Uterus (tissue), 4 donors: ENCODE results near the gene SPON2. TPM values are rescaled to one million over a fixed set of nuclear protein-coding genes. Genes with fewer than 3 reads are reported as not detected.

Experiments used
- DNase-seq, 2 donors: peaks; one replicate each; pipeline ENCODE4 v3.0.0-alpha.2; 2019 to 2020
- H3K27ac ChIP-seq, 2 donors: fragments of 200-600 bp; sonication (generic); 1 replicate in 1 of 2; 2 replicates in 1 of 2; pipeline ENCODE4 v1.5.1; 2016 to 2018
- H3K27me3 ChIP-seq, 2 donors: fragments of 200-600 bp; sonication (generic); one replicate each; pipeline ENCODE4 v1.5.1; 2018 to 2019; ENCODE audit warnings: control low read depth in 1 of 2
- H3K36me3 ChIP-seq, 2 donors: fragments of 200-600 bp; sonication (generic); one replicate each; pipeline ENCODE4 v1.5.1; 2019; ENCODE audit warnings: control low read depth in 1 of 2
- H3K4me1 ChIP-seq, 2 donors: fragments of 200-600 bp; sonication (generic); one replicate each; pipeline ENCODE4 v1.5.1; 2018 to 2019; ENCODE audit warnings: control low read depth in 1 of 2
- H3K4me3 ChIP-seq, 2 donors: fragments of 200-600 bp; sonication (generic); 1 replicate in 1 of 2; 2 replicates in 1 of 2; pipeline ENCODE4 v1.5.1; 2018 to 2019; ENCODE audit warnings: mild to moderate bottlenecking in 1 of 2
- H3K9me3 ChIP-seq, 2 donors: fragments of 200-600 bp; sonication (generic); one replicate each; pipeline ENCODE4 v1.5.1; 2019; ENCODE audit warnings: control low read depth in 1 of 2
- POLR2A ChIP-seq, 2 donors: fragments of 450-650 bp; IDR thresholded peaks; one replicate each; pipeline ENCODE4 v1.6.1; 2016; ENCODE audit warnings: antibody characterized with exemption in 2 of 2, mild to moderate bottlenecking in 1 of 2, moderate library complexity in 1 of 2
- intact Hi-C: fragments of 100-400 bp; cut with DNase I; formaldehyde crosslinking; loops from one replicate; pipeline ENCODE4 v1.15.1; 2023; ENCODE audit warnings: low total_unique reads
- total RNA-seq, 4 donors: library from RNA; depleted of rRNA in 3 of 4; stranded (reverse); fragments of >200 nt in 3 of 4; gene quantifications; one replicate each; pipeline versions ENCODE4 v1.1.0 to v1.2.4, GENCODE V29; 2014 to 2023
- TF ChIP-seq, protein P1 (sequence below), 4 experiments: fragments of 200-600 bp in 2 of 4; fragments of 450-650 bp in 2 of 4; sonication (generic) in 2 of 4; IDR thresholded peaks; one replicate each; pipeline ENCODE4 v1.5.1; 2016 to 2019; ENCODE audit warnings: antibody characterized with exemption in 4 of 4, mild to moderate bottlenecking in 2 of 4, moderate library complexity in 1 of 4
- donor health status: DM: yes; HTN: yes; CAD: no.

SPON2 gene
- total RNA-seq, 4 donors from 2014 or later: 60.6 to 262 (median 115) TPM

DNA sequence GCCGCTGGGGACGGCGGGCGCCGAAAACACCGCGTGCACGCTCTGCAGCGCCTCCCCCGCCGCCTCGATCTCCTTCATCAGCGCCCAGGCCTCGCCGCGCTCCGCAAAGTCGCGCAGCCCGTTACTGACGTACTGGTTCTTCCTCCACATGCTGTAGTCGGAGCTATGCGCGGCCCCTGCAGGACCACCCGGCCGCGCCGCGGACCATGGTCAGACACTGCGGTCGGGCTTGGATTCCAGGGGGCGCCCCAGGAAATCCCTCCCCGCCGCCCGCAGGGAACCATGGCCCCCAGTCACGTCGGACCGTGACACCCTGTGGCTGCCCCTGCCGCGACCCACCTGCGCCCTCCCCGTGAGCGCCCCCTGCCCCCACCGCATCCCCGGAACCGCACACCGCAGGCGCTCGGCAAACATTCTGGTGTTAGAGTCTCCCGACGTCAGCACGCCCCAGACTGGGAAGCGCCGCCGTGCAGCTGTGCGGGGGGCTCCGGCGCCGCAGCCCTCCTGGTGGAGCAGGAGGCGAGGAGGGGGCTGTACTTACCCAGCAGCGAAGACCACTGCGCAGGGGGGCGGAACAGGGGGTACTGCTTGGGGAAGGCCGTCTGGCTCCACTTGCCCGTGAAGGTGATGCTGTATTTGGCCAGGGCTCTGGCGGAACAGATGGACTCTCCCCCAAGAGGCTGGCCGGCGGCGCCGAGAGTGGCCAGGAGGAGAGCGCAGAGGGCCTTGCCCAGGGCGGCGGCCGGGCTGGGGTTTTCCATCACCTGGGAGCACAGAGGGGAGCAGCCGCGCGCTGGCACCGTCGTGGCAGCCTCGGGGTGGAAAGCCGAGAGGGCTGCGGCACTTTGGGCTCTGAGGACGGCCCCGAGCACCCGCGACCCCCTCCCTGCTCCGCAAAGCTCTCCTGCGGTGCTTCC lies 814 bp downstream of the SPON2 start:
- Histone ChIP-seq H3K36me3 (no peaks in the 10 kb centered on the region), H3K4me3 (peak overlapping the region; percentile 44 to 51), H3K4me1 (peaks cover 7 to 19% of the 10 kb centered on the region in 2 donors), H3K27ac (peak overlapping the region; percentile 94 to 96), H3K27me3 (no peaks in the 10 kb centered on the region), H3K9me3 (no peaks in the 10 kb centered on the region)
- intact Hi-C loops: no loop called here
- DNase-seq: no peak
- TF ChIP-seq POLR2A (IDR thresholded peaks at IDR 0.05): no peak
- TF ChIP-seq, protein P1, sequence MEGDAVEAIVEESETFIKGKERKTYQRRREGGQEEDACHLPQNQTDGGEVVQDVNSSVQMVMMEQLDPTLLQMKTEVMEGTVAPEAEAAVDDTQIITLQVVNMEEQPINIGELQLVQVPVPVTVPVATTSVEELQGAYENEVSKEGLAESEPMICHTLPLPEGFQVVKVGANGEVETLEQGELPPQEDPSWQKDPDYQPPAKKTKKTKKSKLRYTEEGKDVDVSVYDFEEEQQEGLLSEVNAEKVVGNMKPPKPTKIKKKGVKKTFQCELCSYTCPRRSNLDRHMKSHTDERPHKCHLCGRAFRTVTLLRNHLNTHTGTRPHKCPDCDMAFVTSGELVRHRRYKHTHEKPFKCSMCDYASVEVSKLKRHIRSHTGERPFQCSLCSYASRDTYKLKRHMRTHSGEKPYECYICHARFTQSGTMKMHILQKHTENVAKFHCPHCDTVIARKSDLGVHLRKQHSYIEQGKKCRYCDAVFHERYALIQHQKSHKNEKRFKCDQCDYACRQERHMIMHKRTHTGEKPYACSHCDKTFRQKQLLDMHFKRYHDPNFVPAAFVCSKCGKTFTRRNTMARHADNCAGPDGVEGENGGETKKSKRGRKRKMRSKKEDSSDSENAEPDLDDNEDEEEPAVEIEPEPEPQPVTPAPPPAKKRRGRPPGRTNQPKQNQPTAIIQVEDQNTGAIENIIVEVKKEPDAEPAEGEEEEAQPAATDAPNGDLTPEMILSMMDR (IDR thresholded peaks at IDR 0.05): peak in 1 of 4 experiments; percentile 2

- no peaks in the 10 kb centered on the region for H3K27me3 ChIP-seq
- H3K4me1 ChIP-seq: peaks cover 7 to 19% of the 10 kb centered on the region in 2 donors
- no peaks in the 10 kb centered on the region for H3K9me3 ChIP-seq
- intact Hi-C loops: no loop called here
- no peaks in the 10 kb centered on the region for H3K36me3 ChIP-seq
- peak overlapping the region; percentile 94 to 96 for H3K27ac ChIP-seq
- peak overlapping the region; percentile 44 to 51 for H3K4me3 ChIP-seq
- no peak for DNase-seq
- TF ChIP-seq, protein P1 (IDR thresholded peaks at IDR 0.05): no peak
- TF ChIP-seq POLR2A (IDR thresholded peaks at IDR 0.05): no peak
Measured at GRCh38 chr4:1170976-1171310, 1.4 kb downstream of the SPON2 start.

- DNase-seq: no peak
- intact Hi-C loops: no loop called here
- TF ChIP-seq POLR2A (IDR thresholded peaks at IDR 0.05): no peak
- TF ChIP-seq, protein P1 (IDR thresholded peaks at IDR 0.05): no peak
Measured at GRCh38 chr4:1170156-1170975, 2.0 kb downstream of the SPON2 start.

GRCh38 chr4:1169691-1170096 lies 2.7 kb downstream of the SPON2 start:
- no peak overlapping the region for H3K4me3 ChIP-seq
- intact Hi-C loops: loop anchor here (5.0 kb wide), 1 partner anchor 78 kb away; the partner anchor contains the start of gene CTBP1
- no peaks in the 10 kb centered on the region for H3K36me3 ChIP-seq
- H3K27ac ChIP-seq: peak overlapping the region; percentile 94 to 96
- H3K27me3 ChIP-seq: no peaks in the 10 kb centered on the region
- no peak for DNase-seq
- TF ChIP-seq POLR2A (IDR thresholded peaks at IDR 0.05): no peak
- TF ChIP-seq, protein P1 (IDR thresholded peaks at IDR 0.05): no peak
- no peaks in the 10 kb centered on the region for H3K9me3 ChIP-seq
- H3K4me1 ChIP-seq: peaks cover 7 to 19% of the 10 kb centered on the region in 2 donors

More at GRCh38 chr4:1170156-1170975, 2.0 kb downstream of the SPON2 start:
- H3K27me3 ChIP-seq: no peaks in the 10 kb centered on the region
- peak overlapping the region; percentile 94 to 96 for H3K27ac ChIP-seq
- H3K9me3 ChIP-seq: no peaks in the 10 kb centered on the region
- H3K36me3 ChIP-seq: no peaks in the 10 kb centered on the region
- peaks cover 7 to 19% of the 10 kb centered on the region in 2 donors for H3K4me1 ChIP-seq
- peak overlapping the region in 1 of 2 donors; percentile 44 for H3K4me3 ChIP-seq
